DND-41 (cell line): ENCODE measurements around the gene CYREN.

ENCODE experiments used
- EZH2 ChIP-seq: IDR thresholded peaks from 3 replicates; pipeline ENCODE4 v1.6.1; 2012; ENCODE audit warnings: borderline replicate concordance, low read depth, mild to moderate bottlenecking, moderate library complexity, low read length, inconsistent platforms; ENCODE audit not compliant: severe bottlenecking
- TF ChIP-seq, protein P1 (sequence below): IDR thresholded peaks from 2 replicates; pipeline ENCODE4 v1.5.1; 2012; ENCODE audit warnings: borderline replicate concordance, low read length, moderate library complexity, mild to moderate bottlenecking; ENCODE audit not compliant: poor library complexity, severe bottlenecking; ENCODE audit errors: extremely low read depth

DNA sequence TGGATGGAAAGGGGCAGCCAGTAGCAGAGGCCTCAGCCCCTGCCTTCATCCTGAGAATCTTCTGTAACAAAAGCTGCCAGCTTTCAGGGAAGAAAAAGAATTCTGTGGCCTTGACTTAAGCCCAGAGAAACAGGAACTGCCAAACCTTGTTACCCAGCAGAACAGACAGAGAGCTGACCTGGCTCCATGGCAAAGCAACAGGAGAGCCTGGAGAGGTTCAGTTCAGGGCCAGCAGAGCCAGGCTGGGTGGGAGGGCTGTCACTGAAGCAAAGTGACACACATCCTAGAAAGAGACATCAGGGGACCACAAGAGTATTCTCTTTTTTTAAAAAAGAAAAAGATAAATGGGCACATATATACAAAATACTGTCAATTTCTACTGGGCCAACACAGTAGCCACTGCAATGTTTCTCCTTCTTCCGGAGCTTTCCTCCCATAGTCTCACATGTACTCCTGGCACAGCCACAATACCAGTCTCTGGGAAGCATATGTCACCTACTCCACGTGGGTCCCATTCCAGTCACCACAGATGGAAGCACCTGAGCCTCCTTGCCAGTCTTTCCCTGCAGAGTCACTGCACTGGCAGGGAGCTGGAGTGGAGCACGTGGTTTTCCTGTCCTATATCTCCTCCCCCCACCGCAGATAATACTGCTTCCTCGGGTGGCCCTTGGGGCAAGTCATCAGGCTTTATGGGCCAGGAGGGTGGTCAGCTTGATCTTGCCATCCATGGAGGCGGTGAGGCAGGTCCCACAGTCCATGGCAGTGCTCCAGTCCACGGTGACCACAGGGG is 15.2 kb upstream of the CYREN start:
- TF ChIP-seq, protein P1, sequence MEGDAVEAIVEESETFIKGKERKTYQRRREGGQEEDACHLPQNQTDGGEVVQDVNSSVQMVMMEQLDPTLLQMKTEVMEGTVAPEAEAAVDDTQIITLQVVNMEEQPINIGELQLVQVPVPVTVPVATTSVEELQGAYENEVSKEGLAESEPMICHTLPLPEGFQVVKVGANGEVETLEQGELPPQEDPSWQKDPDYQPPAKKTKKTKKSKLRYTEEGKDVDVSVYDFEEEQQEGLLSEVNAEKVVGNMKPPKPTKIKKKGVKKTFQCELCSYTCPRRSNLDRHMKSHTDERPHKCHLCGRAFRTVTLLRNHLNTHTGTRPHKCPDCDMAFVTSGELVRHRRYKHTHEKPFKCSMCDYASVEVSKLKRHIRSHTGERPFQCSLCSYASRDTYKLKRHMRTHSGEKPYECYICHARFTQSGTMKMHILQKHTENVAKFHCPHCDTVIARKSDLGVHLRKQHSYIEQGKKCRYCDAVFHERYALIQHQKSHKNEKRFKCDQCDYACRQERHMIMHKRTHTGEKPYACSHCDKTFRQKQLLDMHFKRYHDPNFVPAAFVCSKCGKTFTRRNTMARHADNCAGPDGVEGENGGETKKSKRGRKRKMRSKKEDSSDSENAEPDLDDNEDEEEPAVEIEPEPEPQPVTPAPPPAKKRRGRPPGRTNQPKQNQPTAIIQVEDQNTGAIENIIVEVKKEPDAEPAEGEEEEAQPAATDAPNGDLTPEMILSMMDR = no peak
- TF ChIP-seq EZH2 = no peak
